IMR-90 (cell line): Measurements from ENCODE around the gene GARIN3. TPM values are rescaled to one million over a fixed set of nuclear protein-coding genes. Genes with fewer than 3 reads are reported as not detected.

Source experiments
- ATAC-seq: fragments of 200-7000 bp; cut with Tn5 transposase; 2 replicates; pipeline ENCODE4 v1.9.1; 2020; ENCODE audit warnings: low read depth, mild to moderate bottlenecking, moderate library complexity
- BruUV-seq: library from RNA; stranded (reverse); fragments of 400-500 nt; replicated peaks from 2 replicates; lab custom pipeline; 2021; lab: Mats Ljungman, UMichigan
- CTCF ChIA-PET: fragments of 300-600 bp; formaldehyde crosslinking; extraction: SDS; loops from one replicate; lab custom pipeline; 2021; ENCODE audit warnings: antibody characterized with exemption; lab: Yijun Ruan, JAX
- POLR2A ChIA-PET: fragments of 300-600 bp; sonication (Branson Sonifier 250); formaldehyde crosslinking; loops from one replicate; lab custom pipeline; 2022; ENCODE audit warnings: antibody characterized with exemption; ENCODE audit not compliant: unreplicated experiment; lab: Charles Lee
- DNase-seq: peaks from one replicate; pipeline ENCODE4 v3.0.0; 2013
- H2AFZ ChIP-seq: replicated peaks from 2 replicates; pipeline ENCODE3; 2013; ENCODE audit warnings: low read length, mild to moderate bottlenecking; ENCODE audit not compliant: poor library complexity
- H2AK5ac ChIP-seq: 2 replicates; pipeline ENCODE4 v1.6.1; 2013; ENCODE audit warnings: low read depth, low read length, inconsistent platforms
- H2AK9ac ChIP-seq: replicated peaks from 2 replicates; pipeline ENCODE3; 2013; ENCODE audit warnings: mild to moderate bottlenecking, low read depth, low read length, moderate library complexity; ENCODE audit not compliant: poor library complexity
- H2BK120ac ChIP-seq: 2 replicates; pipeline ENCODE4 v1.6.1; 2013; ENCODE audit warnings: low read depth, low read length, inconsistent platforms
- H2BK15ac ChIP-seq: 3 replicates; pipeline ENCODE4 v1.6.1; 2013; ENCODE audit warnings: low read depth, low read length, inconsistent platforms
- H2BK20ac ChIP-seq: 2 replicates; pipeline ENCODE4 v1.6.1; 2013; ENCODE audit warnings: low read depth, mild to moderate bottlenecking, inconsistent platforms, low read length, moderate library complexity
- H2BK5ac ChIP-seq: 2 replicates; pipeline ENCODE4 v1.6.1; 2013; ENCODE audit warnings: mild to moderate bottlenecking, low read depth, low read length, inconsistent platforms; ENCODE audit not compliant: poor library complexity, severe bottlenecking
- H3K14ac ChIP-seq: replicated peaks from 2 replicates; pipeline ENCODE4 v1.6.1; 2013; ENCODE audit warnings: low read depth, low read length, inconsistent platforms
- H3K18ac ChIP-seq: 2 replicates; pipeline ENCODE4 v1.6.1; 2013; ENCODE audit warnings: low read depth, low read length, control low read depth
- H3K23ac ChIP-seq: 2 replicates; pipeline ENCODE4 v1.6.1; 2013; ENCODE audit warnings: low read depth, low read length, inconsistent platforms
- H3K27ac ChIP-seq: 2 replicates; pipeline ENCODE4 v1.5.1; 2013; ENCODE audit warnings: mild to moderate bottlenecking, control low read depth, low read length; ENCODE audit not compliant: insufficient read depth
- H3K27me3 ChIP-seq: 2 replicates; pipeline ENCODE4 v1.6.1; 2013; ENCODE audit warnings: low read length; ENCODE audit not compliant: control insufficient read depth, insufficient read depth
- H3K36me3 ChIP-seq: 2 replicates; pipeline ENCODE4 v1.6.1; 2013; ENCODE audit warnings: low read length, mixed read lengths; ENCODE audit not compliant: control insufficient read depth, insufficient read depth
- H3K4ac ChIP-seq: 2 replicates; pipeline ENCODE4 v1.6.1; 2013; ENCODE audit warnings: low read depth, low read length, inconsistent platforms
- H3K4me1 ChIP-seq: 2 replicates; pipeline ENCODE4 v1.6.1; 2013; ENCODE audit warnings: low read length, mixed read lengths; ENCODE audit not compliant: control insufficient read depth, insufficient read depth
- H3K4me2 ChIP-seq: 2 replicates; pipeline ENCODE4 v1.6.1; 2013; ENCODE audit warnings: low read depth, mild to moderate bottlenecking, control low read depth, low read length, moderate library complexity
- H3K4me3 ChIP-seq: 2 replicates; pipeline ENCODE4 v1.5.1; 2013; ENCODE audit warnings: low read depth, mild to moderate bottlenecking, control low read depth, low read length, moderate library complexity; ENCODE audit not compliant: insufficient read depth
- H3K56ac ChIP-seq: 2 replicates; pipeline ENCODE4 v1.6.1; 2013; ENCODE audit warnings: low read length, inconsistent platforms; ENCODE audit not compliant: insufficient read depth; ENCODE audit errors: extremely low read depth
- H3K79me1 ChIP-seq, 2 experiments: 2 replicates each; pipeline ENCODE4 v1.6.1; 2013; ENCODE audit warnings: low read length in 2 of 2, inconsistent platforms in 1 of 2, low read depth in 1 of 2
- H3K9ac ChIP-seq: 2 replicates; pipeline ENCODE4 v1.6.1; 2013; ENCODE audit warnings: low read depth, low read length, control low read depth
- H3K9me1 ChIP-seq: 2 replicates; pipeline ENCODE4 v1.6.1; 2013; ENCODE audit warnings: low read length, inconsistent platforms; ENCODE audit not compliant: insufficient read depth
- H3K9me3 ChIP-seq: 2 replicates; pipeline ENCODE4 v1.6.1; 2013; ENCODE audit warnings: low read length; ENCODE audit not compliant: control insufficient read depth, insufficient read depth
- H4K20me1 ChIP-seq: 2 replicates; pipeline ENCODE4 v1.6.1; 2013; ENCODE audit warnings: low read length, inconsistent platforms; ENCODE audit not compliant: insufficient read depth
- H4K5ac ChIP-seq: 2 replicates; pipeline ENCODE4 v1.6.1; 2013; ENCODE audit warnings: mild to moderate bottlenecking, low read depth, low read length, control low read depth
- H4K8ac ChIP-seq, 2 experiments: 2 replicates each; pipeline ENCODE4 v1.6.1; 2013; ENCODE audit warnings: low read depth in 2 of 2, low read length in 2 of 2, control low read depth in 1 of 2, inconsistent platforms in 1 of 2
- H4K91ac ChIP-seq: 2 replicates; pipeline ENCODE4 v1.6.1; 2013; ENCODE audit warnings: low read depth, low read length, inconsistent platforms; ENCODE audit not compliant: insufficient read depth
- CEBPB ChIP-seq: IDR thresholded peaks from 2 replicates; pipeline ENCODE4 v1.6.1; 2012; ENCODE audit warnings: low read depth, low read length, improper control_type of control experiment
- CHD1 ChIP-seq: IDR thresholded peaks from 2 replicates; pipeline ENCODE4 v1.6.1; 2012; ENCODE audit warnings: low read depth, low read length, improper control_type of control experiment
- CTCF ChIP-seq: conservative IDR thresholded peaks from 2 replicates; pipeline ENCODE4 v1.5.1; 2012; ENCODE audit warnings: mild to moderate bottlenecking, low read depth, low read length, improper control_type of control experiment
- ELK1 ChIP-seq: fragments of 150-350 bp; IDR thresholded peaks from 2 replicates; pipeline ENCODE4 v1.6.1; 2016; ENCODE audit warnings: low read depth, mild to moderate bottlenecking, low read length, moderate library complexity, borderline replicate concordance
- FOS ChIP-seq: fragments of 150-350 bp; IDR thresholded peaks from 2 replicates; pipeline ENCODE4 v1.6.1; 2016; ENCODE audit warnings: low read depth, low read length
- MAFK ChIP-seq: IDR thresholded peaks from 2 replicates; pipeline ENCODE4 v1.6.1; 2012; ENCODE audit warnings: low read depth, low read length, improper control_type of control experiment
- MAZ ChIP-seq: IDR thresholded peaks from 2 replicates; pipeline ENCODE4 v1.6.1; 2012; ENCODE audit warnings: low read depth, mild to moderate bottlenecking, low read length, improper control_type of control experiment, moderate library complexity, borderline replicate concordance
- NFE2L2 ChIP-seq: fragments of 150-350 bp; IDR thresholded peaks from 2 replicates; pipeline ENCODE4 v1.6.1; 2016; ENCODE audit warnings: low read depth, mild to moderate bottlenecking, low read length
- RAD21 ChIP-seq: IDR thresholded peaks from 2 replicates; pipeline ENCODE4 v1.6.1; 2012; ENCODE audit warnings: low read length, improper control_type of control experiment
- RCOR1 ChIP-seq: IDR thresholded peaks from 2 replicates; pipeline ENCODE4 v1.6.1; 2012; ENCODE audit warnings: mild to moderate bottlenecking, low read length, improper control_type of control experiment; ENCODE audit not compliant: insufficient replicate concordance
- RFX5 ChIP-seq: IDR thresholded peaks from 2 replicates; pipeline ENCODE4 v1.8.0; 2012; ENCODE audit warnings: low read depth, mild to moderate bottlenecking, low read length, moderate library complexity
- SMC3 ChIP-seq: fragments of 150-350 bp; IDR thresholded peaks from 2 replicates; pipeline ENCODE4 v1.6.1; 2016; ENCODE audit warnings: low read depth, mild to moderate bottlenecking, antibody characterized with exemption, low read length, moderate library complexity
- USF2 ChIP-seq: fragments of 150-350 bp; IDR thresholded peaks from 2 replicates; pipeline ENCODE4 v1.6.1; 2017; ENCODE audit warnings: mild to moderate bottlenecking, antibody characterized with exemption, low read length, low read depth
- WGBS, 2 experiments: methylation state at CpG; one replicate each; pipeline versions ENCODE4 v1.1.5 to v1.1.7; 2013; ENCODE audit warnings: missing lambda C conversion rate in 2 of 2; ENCODE audit not compliant: insufficient read length in 1 of 2; ENCODE audit errors: extremely low coverage in 2 of 2; 5-methylcytosine and 5-hydroxymethylcytosine counted together
- dilution Hi-C: fragments of 300-500 bp; cut with HindIII; formaldehyde crosslinking; loops from one replicate; pipeline ENCODE4 v1.14.3; 2018; ENCODE audit warnings: low sequenced_read_pairs; ENCODE audit not compliant: unreplicated experiment
- in situ Hi-C: fragments of 300-500 bp; cut with MboI; formaldehyde crosslinking; loops from 3 replicates; pipeline ENCODE4 v1.14.3; 2019; ENCODE audit warnings: low sequenced_read_pairs, inconsistent platforms, mixed read lengths
- intact Hi-C: fragments of 100-400 bp; cut with micrococcal nuclease; formaldehyde crosslinking; loops from 2 replicates; pipeline ENCODE4 v1.10.0; 2022
- polyA plus RNA-seq, 3 experiments: library from polyadenylated mRNA; depleted of rRNA; stranded (reverse); fragments of >200 nt; gene quantifications; 2 replicates each; pipeline ENCODE4 v1.2.3, GENCODE V29; 2012; ENCODE audit warnings: low replicate concordance in 1 of 3
- total RNA-seq: library from RNA; depleted of rRNA; stranded (reverse); fragments of >200 nt; gene quantifications from 2 replicates; pipeline ENCODE4 v1.2.3, GENCODE V29; 2012

GARIN3 gene
- total and polyA plus RNA-seq, 2 of the 4 experiments (the other 2 are of a cell fraction): not detected

GRCh38 chr5:157189223-157189622, 23.2 kb upstream of the GARIN3 start:
- DNase-seq (no peak), ATAC-seq (no peak)
- H3K4me2 ChIP-seq: no peak overlapping the region
- dilution Hi-C loops: no loop called here
- H2AK9ac ChIP-seq: no peak overlapping the region
- POLR2A ChIA-PET: no interaction called here
- no peak overlapping the region for H2AFZ ChIP-seq
- H3K56ac ChIP-seq: no peak overlapping the region
- H3K9me3 ChIP-seq: no peaks in the 10 kb centered on the region
- no peak overlapping the region for H3K14ac ChIP-seq
- no TSS peak for BruUV-seq
- H2BK5ac ChIP-seq: no peak overlapping the region
- H3K79me1 ChIP-seq: no peaks in the 10 kb centered on the region
- no peak overlapping the region for H2BK20ac ChIP-seq
- H3K4me1 ChIP-seq: no peaks in the 10 kb centered on the region
- no peaks in the 10 kb centered on the region for H4K20me1 ChIP-seq
- no peak for TF ChIP-seq RFX5
- TF ChIP-seq USF2: no peak
- TF ChIP-seq SMC3: no peak
- TF ChIP-seq CHD1: no peak
- TF ChIP-seq FOS: no peak
- no peak for TF ChIP-seq MAZ
- TF ChIP-seq CTCF: no peak
- TF ChIP-seq NFE2L2: no peak
- TF ChIP-seq RCOR1: no peak
- no peak for TF ChIP-seq CEBPB
- no peak for TF ChIP-seq ELK1
- no peak for TF ChIP-seq RAD21
- TF ChIP-seq MAFK: no peak
- no peak overlapping the region for H2BK120ac ChIP-seq
- in situ Hi-C loops: no loop called here
- H3K27me3 ChIP-seq: no peaks in the 10 kb centered on the region; the same call in 1 of the 2 replicates
- H3K36me3 ChIP-seq: no peaks in the 10 kb centered on the region
- no peak overlapping the region for H2BK15ac ChIP-seq
- no peak overlapping the region for H3K23ac ChIP-seq
- H4K8ac ChIP-seq: no peak overlapping the region
- no peaks in the 10 kb centered on the region for H3K9me1 ChIP-seq
- no peak overlapping the region for H4K91ac ChIP-seq
- no peak overlapping the region for H3K27ac ChIP-seq
- CTCF ChIA-PET: no interaction called here
- 50% methylated on average over 1 of the region's 7 CpGs; no CpG with 5 or more reads in 1 of the 2 experiments for WGBS, 2 experiments
- no peak overlapping the region for H3K18ac ChIP-seq
- no peak overlapping the region for H4K5ac ChIP-seq
- intact Hi-C loops: no loop called here
- H3K4me3 ChIP-seq: no peak overlapping the region
- H2AK5ac ChIP-seq: no peak overlapping the region
- H3K4ac ChIP-seq: no peak overlapping the region
- no peak overlapping the region for H3K9ac ChIP-seq
